Fibroblast of peridontal ligament (primary cell): ENCODE measurements around the gene MAPKAPK2.
"Not testable (repeated sequence)": the region's sequence is repeated elsewhere in the genome, so short reads cannot be mapped to it uniquely, and the experiment has no call there.

Source experiments
- DNase-seq: peaks from one replicate; pipeline ENCODE4 v3.0.0-alpha.2; 2010; ENCODE audit errors: extremely low read depth

Gene MAPKAPK2

DNA sequence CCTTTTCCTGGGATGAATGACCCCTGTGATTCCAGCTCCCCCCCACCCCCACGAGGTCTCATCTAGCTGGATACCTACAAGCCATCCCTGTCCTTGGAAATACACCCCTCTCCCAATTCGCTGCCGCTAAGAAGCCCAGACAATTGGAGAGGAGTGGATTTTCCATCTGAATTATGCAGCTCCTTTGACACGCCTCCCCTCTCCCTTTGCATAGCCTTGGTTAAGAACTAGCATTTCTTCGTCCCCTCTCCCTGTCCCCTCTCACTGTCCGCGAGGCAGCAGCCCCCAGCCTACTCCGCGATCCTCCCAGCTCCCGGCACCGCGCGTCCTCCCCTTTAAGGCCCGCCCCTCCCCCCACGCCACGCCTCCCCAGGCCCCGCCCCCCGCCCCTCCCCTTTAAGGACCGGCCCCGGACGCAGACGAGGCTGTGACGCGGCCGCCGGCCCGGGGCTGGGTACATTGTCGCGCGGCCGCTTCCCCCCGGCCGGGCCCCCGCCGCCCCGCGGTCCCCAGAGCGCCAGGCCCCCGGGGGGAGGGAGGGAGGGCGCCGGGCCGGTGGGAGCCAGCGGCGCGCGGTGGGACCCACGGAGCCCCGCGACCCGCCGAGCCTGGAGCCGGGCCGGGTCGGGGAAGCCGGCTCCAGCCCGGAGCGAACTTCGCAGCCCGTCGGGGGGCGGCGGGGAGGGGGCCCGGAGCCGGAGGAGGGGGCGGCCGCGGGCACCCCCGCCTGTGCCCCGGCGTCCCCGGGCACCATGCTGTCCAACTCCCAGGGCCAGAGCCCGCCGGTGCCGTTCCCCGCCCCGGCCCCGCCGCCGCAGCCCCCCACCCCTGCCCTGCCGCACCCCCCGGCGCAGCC is at the start of gene MAPKAPK2:
TSS of gene MAPKAPK2 (plus strand) at position 428 of the 856 bp plus-strand sequence. CDS start at position 753, 325 bp downstream.
- peak; percentile 53 for DNase-seq

DNA sequence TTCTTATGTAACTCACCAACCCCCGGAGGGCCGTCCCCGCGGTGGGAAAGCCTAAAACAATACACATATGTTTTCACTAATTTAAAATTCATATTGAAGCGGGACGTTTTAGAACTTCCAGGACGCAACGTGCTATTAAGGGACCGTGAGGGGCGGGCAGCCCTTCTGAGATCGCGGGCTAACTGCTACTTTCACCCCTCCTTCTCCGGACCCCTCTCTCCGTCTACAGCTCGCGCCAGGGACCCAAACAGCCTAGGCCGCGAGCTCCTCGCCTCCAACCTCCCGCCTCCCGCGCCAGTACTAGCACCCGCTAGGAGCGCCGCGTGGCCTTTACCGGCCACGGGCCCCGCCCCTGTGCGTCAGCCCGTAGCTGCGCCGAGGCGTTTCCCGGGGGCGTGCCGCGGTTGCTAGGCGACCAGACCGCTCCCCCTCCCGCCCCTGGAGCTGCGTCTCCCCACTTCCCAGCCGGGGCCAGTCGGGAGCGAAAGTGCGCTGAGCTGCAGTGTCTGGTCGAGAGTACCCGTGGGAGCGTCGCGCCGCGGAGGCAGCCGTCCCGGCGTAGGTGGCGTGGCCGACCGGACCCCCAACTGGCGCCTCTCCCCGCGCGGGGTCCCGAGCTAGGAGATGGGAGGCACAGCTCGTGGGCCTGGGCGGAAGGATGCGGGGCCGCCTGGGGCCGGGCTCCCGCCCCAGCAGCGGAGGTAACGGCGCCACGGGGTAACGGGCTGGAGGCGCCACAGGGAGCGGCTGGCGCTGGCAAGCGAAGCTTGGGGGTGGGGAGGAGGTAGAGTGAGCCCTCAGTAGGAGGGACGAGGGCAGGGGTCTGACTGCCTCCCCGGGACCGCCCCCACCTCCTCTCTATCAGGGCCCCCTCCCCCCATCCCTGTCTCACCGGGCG is 49.4 kb upstream of the MAPKAPK2 start, which contains the start of gene DYRK3:
TSS of gene DYRK3 (plus strand) at position 457 of the 898 bp plus-strand sequence. CDS start at position 625, 168 bp downstream.
- DNase-seq: peak; percentile 87

DNA sequence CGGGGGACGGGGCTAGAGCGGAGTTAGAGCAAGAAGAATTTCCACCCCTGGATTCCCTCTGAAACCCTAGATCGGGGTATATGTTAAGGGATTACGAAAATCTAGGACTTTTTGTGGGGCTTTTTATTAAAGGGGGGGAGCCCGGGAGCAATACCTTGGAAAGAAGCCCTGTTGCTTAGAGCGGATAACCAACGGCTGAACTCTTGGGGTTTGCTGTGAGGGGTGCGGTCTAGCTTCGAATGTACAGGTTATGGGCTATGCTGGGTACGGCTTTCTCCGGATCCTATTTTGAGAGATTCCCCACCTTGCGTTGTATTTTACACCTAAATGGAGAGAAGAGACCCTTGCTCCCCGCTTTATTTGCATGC is 48.7 kb upstream of the MAPKAPK2 start:
- peak; percentile 16 for DNase-seq

DNA sequence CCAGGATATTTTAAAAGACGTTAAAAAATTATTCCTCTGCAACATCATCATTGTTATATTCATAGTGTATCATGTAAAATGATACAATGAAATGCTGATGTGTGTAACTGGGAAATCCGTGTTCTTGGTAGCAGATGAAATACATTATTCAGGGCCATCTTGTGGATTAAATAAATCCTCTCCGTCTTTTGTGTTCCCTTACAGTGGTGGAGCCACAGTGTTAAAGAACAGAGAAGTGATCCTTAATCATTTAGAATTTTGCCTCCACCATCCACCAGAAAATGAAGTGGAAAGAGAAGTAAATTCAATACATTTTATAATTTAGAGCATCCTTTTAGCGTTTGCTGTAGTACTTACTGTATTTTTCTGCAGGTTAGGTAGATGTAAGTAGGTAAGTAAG is 48.0 kb upstream of the MAPKAPK2 start:
- peak; percentile 37 for DNase-seq

DNA sequence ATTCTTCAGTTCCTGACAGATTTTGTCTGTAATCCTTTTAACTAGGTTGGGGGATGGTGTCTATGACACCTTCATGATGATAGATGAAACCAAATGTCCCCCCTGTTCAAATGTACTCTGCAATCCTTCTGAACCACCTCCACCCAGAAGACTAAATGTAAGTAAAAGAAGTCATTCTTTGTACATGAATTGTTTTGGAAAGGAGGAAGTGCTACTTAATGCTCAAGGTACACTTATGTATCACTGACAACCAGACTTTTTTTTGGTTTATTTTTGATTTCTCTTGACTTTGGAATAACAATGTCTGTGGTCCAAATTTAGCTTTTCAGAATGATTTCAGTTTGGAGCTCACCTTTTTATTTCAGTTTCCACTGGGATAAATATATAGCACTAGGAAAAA is 47.1 kb upstream of the MAPKAPK2 start:
- DNase-seq: peak; percentile 5

DNA sequence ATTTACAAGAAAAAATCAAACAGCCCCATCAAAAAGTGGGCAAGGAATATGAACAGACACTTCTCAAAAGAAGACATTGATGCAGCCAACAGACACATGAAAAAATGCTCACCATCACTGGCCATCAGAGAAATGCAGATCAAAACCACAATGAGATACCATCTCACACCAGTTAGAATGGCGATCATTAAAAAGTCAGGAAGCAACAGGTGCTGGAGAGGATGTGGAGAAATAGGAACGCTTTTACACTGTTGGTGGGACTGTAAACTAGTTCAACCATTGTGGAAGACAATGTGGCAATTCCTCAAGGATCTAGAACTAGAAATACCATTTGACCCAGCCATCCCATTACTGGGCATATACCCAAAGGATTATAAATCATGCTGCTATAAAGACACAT is 42.6 kb upstream of the MAPKAPK2 start:
- DNase-seq: not testable (repeated sequence)

DNA sequence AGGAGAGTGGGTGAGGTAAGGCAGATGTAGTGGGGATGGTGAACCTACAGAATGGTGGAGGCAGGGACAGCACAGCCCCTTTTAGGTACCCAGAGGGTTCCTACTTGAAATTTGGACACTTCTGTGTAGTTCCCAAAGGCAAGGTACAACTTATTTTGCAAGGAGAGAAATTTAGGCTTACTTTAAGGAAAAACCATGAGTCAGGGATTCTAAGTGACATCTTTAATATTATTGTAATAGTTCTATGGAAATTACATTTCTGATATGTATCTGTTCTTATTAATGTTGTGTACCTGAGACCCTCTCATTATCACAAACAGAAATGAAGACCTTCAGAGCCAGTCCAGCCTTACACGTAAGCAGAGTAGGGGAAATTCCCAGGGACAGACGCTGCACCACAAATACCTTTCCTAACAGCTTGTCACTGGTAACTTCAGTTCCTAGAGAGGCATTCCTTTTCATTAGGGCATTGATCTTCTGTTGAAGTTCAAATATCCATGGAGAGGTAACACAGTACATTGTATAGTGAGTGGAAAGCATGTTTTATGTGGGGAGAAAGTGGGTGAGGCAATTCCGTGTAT is 41.5 kb upstream of the MAPKAPK2 start:
- DNase-seq: no peak

DNA sequence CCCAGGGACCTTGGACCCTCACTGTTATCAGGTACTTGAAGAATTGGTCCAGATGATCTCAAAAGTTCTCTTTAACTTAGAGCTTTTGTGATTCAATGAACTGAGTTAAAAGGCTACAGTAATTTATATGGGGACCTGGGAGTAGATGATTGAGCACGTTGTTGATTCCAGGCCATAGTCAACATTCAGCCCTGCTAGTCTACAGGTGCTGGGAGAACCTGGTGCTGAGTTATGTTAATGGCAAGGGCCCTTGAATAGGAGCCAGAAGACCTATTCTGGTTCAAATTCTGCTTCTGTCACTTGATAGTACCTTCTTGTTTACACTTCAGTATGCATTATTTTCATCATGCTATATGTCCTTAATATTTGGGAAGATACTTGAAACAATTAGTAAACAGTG is 38.2 kb upstream of the MAPKAPK2 start:
- no peak for DNase-seq

DNA sequence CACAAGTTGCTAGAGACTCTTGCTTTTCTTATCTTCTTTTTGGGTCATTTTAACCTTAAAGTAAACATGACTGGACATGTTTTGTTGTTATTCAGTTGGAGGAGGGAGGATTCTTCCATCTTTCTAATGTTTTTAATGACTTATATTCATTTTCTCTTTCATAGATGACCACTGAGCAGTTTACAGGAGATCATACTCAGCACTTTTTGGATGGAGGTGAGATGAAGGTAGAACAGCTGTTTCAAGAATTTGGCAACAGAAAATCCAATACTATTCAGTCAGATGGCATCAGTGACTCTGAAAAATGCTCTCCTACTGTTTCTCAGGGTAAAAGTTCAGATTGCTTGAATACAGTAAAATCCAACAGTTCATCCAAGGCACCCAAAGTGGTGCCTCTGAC is 37.5 kb upstream of the MAPKAPK2 start:
- DNase-seq: no peak

DNA sequence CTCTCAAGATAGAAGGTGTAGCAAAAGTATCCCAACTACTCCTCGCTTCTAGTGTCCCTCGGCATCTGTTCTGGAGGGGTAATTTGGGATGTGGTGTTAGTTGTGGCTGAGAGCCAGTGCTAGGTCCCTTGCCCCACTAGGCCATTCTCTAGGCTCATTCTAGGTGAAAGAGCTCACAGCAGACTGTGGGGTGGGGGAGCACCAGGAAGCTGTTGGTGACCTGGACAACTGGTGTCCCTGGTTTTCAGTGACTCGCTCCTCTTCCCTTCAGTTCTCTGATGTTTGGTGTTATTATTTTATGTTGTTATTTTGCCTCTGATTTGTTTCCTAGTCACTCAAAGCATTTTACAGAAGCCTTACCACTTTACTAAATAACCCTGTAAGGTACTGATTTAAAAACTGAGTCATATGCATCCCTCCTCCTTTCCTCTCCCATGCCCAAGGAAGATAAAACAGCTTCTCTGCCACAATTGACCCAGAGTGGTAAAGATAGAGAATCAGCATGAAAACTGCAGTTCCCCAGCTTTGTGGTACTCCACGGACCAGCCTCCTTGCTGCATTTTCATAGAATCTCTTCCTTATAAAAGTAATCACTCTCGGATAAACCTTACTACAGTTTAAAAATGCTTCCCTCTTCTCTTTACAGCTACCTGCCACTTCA is 35.3 kb upstream of the MAPKAPK2 start:
- no peak for DNase-seq

DNA sequence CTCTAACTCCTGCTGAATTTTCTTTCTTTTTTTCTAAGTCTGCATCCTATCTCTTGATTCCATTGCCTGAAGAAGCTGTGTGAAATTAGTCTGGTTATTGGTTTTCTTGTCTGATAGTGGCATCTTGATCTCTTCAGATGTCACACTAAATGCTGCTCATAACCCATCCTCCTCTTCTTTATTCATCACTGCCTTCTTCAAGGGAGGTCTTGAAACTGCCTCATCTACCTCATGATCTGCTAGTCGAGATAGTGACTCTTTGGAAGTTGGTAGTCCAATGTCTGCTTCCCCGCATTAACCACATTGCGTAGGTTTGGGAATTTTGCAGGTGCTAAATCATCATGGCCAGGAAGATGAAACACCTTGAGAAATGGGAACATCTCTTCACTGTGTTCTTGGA is 33.7 kb upstream of the MAPKAPK2 start:
- no peak for DNase-seq

DNA sequence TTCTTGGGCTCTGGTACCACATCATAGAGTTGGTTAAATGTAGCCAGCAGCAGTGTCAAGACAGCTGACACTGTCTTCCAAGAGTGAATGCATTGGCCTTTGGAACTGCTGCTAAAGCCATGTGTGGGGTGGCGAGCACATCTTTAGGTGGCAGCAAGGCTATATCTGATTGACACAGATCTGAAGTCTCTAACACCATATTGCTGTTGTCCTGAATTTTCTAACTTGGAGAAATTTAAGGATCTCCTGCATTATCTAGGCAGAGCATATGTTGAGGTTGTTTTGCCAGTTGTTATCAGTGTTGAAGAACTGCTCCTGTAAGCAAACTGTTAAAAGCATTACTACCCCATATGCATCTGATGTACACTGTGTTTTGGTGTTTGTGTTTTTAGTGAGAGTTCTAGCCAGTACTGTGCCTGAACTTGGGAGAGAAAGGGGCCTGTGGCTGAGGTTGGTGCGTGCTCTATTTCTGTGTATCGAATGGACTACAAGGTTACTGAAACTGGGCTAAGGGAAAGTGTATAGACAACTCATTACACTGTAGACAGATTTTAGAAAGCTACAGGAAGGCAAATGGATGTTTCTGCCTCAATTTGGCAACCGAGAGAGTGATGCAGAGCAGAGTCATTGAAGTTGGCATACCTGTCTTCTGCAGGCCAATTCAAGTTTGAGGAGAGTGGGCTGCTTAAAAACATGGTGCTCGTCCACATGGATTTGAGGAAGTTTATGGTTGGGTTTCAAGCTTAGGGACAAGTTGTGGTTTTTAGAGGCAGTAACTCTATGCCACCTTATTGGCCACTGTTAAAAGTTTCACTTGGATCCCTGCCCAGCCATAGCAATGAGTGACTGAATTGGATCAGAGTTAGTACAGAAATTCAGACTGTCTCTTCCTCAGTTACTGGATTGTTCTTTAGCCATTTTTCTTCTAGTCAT is 32.5 kb upstream of the MAPKAPK2 start:
- DNase-seq: peak; percentile 18

DNA sequence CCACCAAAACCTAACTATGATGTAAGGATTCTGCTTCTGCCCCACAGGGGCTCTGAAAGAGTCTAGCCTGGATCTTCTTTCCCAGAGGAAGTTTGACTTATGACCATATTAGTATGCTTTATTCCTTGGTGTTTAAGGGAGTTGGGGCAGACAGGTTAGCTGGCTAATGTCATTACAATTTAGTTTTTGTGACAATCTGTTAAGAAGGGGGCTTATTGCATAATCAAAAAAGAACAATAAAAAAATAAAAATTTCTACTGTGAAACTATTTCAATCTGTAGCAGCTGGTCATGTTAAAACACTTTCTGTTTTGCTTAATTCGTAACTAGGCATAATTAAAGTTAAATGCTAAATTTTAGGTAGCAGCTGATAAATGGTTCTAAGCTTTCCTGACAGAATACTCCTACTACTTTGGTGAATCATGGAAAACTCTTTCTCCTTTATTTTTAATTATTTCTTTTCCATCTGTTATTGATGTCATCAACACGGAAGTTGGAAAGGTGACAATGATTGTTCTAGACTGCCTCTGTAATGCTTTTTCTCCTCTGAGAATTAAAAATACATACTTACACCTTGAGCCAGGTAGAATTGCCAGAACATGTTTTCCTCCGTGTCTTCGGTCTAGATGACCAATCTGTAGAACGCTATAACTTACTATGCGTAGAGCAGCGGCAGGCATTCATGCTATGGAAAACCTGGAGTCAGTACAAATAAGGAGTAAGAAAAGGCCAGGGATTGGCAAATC is 30.8 kb upstream of the MAPKAPK2 start:
- DNase-seq: no peak

DNA sequence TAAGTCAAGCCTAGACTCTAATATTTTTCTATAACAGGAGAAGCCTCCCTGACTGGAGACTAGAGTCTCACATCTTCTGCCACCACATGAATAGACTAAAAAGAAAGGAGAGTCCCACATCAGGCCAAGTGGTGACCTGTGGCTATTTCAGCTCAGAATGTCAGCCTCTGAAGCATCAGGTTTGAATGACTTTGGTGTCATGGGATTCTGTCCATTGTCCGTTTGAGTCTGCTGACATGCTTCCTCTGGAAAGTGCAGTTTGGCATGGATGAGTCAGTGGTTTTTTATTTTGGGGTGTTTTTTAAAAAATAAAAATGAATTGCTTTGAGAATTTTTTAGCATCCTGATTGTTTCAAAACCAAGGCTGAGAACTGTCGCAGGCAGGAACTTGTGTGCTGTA is 29.9 kb upstream of the MAPKAPK2 start:
- DNase-seq: no peak

DNA sequence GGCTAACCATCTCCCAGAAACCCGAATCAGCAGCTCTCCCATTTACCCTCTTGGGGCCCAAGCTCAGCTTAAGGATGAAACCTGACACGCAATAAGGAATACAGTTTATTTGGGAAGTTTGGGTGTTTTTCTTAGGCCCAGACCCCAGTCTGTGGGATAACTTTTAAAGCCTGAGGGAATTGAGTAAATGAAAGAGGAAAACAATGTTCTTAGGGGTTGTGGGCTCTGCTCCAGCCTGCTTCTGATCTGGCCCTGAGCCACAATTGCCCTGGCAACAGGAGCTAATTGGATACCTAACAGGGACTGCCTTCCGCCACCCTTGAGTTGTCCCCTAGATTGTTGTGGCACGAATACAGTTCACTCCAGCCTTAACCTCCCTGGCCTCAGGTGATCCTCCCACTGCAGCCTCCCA is 29.2 kb upstream of the MAPKAPK2 start:
- peak; percentile 40 for DNase-seq

DNA sequence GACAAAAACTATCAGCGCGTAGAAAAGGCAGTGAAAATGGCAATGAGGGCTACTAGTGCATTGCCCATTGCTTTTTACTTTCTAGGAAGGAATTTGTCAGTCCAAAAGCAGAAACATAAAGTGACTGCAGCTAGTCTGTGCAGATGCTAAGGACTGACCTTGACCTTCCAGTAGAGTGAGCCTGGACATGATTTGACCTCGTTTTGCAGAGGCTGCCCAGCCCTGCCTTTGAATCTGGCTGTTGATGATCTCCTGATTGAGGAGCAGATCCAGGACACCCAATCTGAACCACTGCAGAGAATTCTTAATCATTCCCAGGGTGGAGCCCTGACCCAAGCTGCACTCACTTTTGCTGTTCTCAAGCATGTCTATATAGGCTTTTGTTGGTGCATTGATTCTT is 27.8 kb upstream of the MAPKAPK2 start:
- no peak for DNase-seq

DNA sequence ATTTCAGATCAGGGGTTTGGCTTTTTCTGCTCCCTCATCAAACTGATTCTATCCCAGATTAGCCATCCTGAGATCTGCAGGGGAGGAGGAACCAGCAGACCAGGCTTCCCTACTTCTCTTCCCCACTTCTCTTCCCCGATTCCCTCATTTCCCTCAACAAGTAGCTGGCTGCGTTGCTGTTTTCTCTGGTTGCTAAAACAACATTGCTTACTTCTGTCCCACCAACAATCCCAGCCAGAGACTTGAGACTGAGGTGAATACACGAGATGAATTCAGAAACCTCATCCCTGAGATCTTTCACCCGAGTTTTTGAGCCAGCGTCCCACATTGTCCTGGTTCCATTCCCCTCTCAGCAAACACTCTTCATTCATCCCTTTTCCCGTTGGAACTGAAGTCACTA is 27.0 kb upstream of the MAPKAPK2 start:
- peak; percentile 11 for DNase-seq

DNA sequence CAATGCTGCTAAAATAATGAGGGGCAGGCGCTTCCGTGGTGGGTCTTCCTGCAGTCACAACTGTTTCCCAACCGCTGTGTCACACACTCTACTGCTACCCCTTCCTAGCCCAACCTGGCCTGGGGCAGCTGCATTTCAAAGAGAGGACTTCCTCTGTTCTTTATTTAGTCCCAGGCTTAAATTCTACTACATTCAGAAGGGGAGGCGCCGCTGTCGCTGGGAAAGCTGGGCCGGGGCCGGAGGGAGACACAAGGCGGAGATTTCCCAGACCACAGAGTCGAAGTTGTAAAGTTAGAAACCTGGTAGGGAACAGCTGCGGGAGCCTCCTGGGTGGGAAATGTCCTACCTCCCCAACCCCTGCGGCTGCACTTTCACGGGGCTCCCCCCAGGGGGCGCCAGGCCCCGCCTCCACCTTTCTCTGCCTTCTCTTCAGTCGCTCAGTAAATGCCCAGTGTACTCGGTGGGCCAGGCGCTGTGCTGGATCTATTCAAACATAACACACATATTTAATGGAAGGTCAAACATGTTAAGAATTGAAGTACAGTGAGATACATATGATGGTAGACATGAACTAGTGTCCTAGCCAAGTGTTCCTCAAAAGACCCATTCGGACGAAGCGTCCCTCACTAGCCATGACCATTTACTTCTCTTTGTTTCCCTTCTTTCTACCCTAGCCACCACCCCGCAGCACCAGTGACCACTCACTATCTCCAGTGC is 26.3 kb upstream of the MAPKAPK2 start:
- no peak for DNase-seq

DNA sequence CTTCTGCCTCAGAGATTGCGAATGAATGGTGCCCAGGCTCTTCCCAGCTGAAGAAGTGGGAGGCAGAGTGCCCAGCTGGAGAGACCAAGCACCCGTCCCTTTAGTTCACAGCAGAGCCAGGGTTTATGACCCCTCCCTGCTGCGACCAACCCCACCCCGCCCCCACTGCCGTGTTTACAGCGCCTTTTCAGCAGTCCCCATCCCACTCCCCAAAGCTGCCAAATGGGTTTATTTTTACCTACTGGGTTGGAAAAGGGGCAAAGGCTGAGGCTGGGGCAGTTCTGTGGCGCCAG is 25.8 kb upstream of the MAPKAPK2 start:
- DNase-seq: no peak
